AG09319 (cell line): Measurements from ENCODE around the gene NAA25.

Source experiments
- DNase-seq: peaks from one replicate; pipeline ENCODE4 v3.0.0-alpha.2; 2010; ENCODE audit warnings: low read depth; ENCODE audit errors: extremely low read depth
- CTCF ChIP-seq: IDR thresholded peaks from 2 replicates; pipeline ENCODE4 v1.5.1; 2011; ENCODE audit warnings: low read depth, mild to moderate bottlenecking, inconsistent platforms, low read length, moderate library complexity

The NAA25 gene

GRCh38 chr12:112146123-112146522 is 37.5 kb upstream of the NAA25 start:
- no peak for TF ChIP-seq CTCF
- no peak for DNase-seq

- no peak for DNase-seq
- no peak for TF ChIP-seq CTCF
Observed at GRCh38 chr12:112140728-112141127, 32.1 kb upstream of the NAA25 start.

- no peak for TF ChIP-seq CTCF
- DNase-seq = no peak
Observed at GRCh38 chr12:112134731-112135130, 26.1 kb upstream of the NAA25 start.

GRCh38 chr12:112133418-112133817 is 24.8 kb upstream of the NAA25 start:
- no peak for DNase-seq
- no peak for TF ChIP-seq CTCF

- DNase-seq = no peak
- no peak for TF ChIP-seq CTCF
Observed at GRCh38 chr12:112131686-112132085, 23.1 kb upstream of the NAA25 start.

- no peak for DNase-seq
- TF ChIP-seq CTCF = no peak
Observed at GRCh38 chr12:112130441-112130998, 21.9 kb upstream of the NAA25 start.

- no peak for TF ChIP-seq CTCF
- DNase-seq = no peak
Observed at GRCh38 chr12:112126911-112127310, 18.3 kb upstream of the NAA25 start.
